GM19463 (cell line): ENCODE measurements around the gene ENPP6.
"Not testable (repeated sequence)": the region's sequence is repeated elsewhere in the genome, so short reads cannot be mapped to it uniquely, and the experiment has no call there.

ENCODE experiments used
- ATAC-seq: cut with Tn5 transposase; IDR thresholded peaks from one replicate; pipeline ENCODE4 v1.9.1; 2021; ENCODE audit warnings: mild to moderate bottlenecking, moderate library complexity; ENCODE audit not compliant: unreplicated experiment

Gene ENPP6

DNA sequence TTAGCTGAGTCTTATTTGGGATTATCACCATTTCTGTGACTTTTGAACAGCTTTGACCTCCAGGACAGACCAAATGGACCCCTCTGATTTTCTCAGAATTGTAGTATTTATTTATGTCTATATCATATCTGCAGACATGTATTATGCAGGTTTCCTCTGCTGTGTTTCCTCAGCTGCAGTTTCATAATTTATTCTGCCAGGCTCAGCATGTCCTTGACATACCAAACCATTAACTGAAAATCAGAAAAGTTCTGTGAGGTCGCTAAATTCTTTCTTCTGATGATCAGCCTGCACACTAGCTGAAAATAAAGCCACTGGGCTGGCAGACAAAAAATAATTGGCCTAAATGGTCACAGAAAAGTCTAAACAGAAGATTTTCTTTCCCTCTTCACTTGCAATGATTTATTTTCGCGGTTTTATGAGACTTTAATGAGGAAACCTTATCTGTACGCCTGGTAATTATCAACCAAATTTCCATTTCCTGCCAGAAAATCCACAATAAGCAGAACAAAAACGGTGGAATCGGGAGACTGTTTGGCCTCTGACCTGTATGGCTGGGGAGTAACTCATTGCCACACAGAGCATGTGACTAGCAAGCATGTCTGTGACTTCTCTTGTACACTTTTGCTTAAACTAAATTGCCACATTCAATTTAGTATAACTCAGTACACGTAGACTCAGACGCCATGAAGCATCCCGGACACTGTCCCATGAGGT is 150.9 kb downstream of the ENPP6 start:
- no peak for ATAC-seq

DNA sequence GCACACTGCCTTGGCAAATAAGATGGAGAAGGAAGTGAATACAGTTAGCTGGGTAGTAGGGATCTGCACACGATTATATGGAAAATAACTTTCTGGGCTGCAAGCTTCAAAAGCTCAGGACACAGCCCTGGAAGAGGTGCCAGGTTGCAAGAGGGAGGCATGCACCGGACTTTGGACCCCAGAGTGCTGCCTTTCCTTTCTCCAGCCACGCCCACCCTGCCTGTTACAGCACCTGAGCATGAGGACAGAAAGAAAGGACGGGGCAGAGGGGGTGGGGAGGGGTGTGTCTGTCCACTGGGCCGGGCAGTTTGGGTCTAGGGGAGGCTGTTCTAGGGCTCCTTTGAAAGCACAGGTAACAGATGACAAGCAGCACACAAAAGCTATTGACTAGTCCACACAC is 152.8 kb downstream of the ENPP6 start:
- ATAC-seq, result no peak

DNA sequence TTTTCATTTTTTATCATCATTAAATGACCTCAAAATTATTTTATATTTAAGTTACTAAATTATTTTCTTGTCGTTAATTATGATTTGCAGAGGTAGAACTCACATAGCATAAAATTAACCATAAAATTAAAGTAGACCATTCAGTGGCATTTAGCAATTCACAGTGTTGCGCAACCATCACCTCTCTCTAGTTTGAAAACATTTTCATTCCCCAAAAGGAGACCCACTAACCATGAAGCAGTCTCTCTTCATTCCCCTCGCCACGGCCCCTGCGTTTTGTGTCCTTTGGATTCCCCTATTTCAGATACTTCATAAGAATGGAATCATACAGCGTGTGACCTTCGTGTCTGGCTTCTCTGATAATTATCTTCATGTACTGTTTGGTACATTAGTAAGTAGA is 154.9 kb downstream of the ENPP6 start:
- no peak for ATAC-seq

DNA sequence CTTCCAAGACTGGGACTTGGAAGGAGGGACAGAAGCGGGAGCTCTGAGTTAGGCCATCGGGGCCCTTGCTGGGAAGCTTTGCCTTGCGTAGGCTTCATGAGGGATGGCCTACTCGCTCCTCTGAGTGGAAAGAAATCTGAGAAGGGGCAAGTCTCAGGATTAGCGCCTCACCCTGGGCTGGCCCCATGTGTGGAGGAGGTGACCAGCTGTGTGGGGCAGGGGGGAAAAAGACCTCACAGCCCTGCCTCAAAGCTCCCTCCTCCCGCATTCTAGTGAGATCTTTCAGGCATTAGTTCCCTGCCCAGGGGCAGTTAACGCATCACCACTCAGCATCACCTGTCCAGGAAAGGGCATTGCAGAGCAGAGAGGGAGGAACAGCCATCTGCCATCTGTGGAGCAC is 156.1 kb downstream of the ENPP6 start:
- ATAC-seq, result no peak

DNA sequence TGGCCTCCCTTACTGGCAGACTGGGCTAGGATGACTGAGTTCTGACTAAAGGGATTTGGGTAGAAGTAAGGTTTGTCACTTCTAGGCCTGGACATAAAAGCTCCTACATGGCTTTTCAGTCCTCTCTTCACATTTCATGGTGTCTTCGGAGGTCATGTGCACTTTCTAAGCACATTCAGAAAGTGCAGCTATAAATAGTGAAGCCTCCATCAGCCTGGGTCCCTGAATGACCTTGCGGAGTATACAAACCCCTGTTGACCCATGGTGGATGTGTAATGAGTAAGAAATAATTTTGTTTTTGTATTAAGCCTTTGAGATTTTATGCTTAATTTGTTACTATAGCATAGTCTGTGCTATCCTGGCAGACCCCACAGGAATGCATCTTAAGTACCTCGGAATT is 158.6 kb downstream of the ENPP6 start:
- no peak for ATAC-seq

DNA sequence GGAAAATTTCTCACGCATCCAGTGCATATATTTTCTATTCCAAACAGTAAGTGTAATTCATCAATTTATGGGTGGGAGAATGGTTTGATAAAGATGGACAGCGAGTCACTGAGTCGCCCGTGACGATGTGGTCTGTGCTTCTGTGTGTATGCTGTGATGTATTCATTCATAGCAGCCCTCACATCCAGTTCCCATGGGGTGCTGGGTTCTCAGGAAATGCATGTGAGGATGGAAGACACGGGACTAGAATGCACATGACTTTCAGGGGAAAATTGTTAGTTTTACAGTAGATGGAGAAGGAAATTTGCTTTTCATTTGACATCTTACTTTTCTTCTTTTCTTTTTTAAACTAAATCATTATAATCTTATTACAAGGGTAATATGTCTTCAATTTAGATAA is 159.6 kb downstream of the ENPP6 start:
- no peak for ATAC-seq

DNA sequence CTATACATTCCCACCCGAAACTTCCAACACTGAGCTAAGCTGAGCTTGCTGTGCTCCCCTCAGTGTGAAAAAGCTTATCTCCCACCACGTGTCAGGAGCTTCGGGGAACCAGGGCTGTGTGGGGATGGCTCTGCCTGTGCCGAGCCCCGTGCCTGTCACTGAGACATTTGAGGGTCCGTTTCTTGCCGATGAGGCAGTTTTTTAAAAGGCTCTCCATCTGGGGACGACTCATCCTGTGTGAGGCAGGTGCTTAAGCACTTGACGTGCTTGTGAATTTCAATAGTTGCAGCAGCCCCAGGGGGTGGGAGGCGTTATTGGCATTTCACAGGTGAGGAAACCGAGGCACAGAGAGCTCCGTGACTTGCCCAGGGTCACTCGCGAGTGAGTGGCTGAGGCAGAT is 160.8 kb downstream of the ENPP6 start:
- ATAC-seq, result no peak

DNA sequence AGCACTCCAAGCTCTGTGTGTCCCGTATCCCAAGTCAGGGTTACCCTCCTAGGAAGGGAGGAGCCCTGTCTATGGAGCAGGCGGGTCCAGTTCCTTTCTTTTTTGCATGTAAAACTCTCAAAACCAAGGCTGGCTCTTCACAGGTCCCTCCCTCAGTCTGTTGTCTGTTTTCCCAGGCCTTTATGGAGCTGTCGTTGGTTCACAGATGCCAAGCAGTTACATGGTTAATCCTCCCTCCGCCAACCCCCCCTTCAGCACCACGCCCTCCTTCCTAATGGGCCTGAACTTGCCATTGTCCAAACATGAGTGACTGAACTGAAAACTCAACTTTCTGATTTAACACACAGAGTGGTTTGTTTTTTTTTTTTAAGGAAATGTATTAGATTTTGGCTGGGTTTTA is 164.2 kb downstream of the ENPP6 start:
- no peak for ATAC-seq

DNA sequence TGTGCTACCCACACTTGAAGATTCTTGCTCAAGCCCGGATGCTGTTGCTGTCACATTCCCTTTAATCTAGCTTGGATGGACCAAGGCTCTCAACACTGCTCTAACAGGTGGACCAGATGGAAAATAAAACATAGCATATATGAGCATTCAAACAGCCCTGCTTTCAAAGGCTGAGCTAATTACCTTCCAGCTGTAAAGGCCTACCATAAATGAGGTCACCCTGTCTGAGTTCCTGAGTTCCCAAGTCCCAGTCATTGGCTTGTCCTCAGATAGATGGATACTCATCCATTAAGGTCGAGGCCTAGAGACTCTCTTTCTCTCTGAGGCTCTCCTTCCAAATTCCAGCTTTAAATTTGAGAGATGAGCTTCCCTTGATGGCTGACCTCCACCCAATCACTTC is 165.1 kb downstream of the ENPP6 start:
- ATAC-seq, result no peak

DNA sequence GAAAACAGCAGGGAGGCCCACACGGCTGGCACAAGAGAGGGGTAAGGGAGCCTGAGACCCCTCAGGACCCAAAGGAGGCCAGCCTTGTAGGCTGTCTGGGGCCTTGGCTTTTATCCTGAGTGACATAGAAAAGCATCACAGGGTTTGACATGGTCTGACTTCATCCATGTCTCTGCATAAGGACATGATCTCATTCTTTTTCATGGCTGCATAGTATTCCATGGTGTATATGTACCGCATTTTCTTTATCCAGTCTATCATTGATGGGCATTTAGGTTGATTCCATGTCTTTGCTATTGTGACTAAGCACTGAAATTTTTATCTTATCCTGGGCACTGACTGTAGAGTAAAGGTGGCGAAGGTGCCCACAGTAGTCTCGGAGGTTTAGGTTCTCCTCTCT is 166.4 kb downstream of the ENPP6 start:
- ATAC-seq, result not testable (repeated sequence)

DNA sequence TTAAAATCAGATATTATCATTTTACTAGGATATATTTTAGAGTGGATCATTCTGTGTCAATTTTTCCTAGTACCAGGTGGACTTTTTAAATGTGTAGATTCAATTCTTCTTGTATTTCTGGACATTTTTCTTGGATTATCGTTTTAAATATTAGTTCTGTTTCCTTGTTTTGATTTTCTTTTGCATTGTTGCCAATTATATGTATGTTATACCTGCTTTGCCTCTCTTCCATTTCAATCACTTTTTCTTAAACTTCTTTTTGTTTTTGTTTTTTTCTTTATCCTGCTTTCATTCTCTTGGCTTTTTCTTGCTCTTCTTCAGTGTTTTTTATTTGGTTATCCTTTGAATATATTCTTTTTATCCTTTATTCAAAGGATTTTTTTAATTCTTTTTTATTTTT is 171.5 kb downstream of the ENPP6 start:
- ATAC-seq, result no peak

DNA sequence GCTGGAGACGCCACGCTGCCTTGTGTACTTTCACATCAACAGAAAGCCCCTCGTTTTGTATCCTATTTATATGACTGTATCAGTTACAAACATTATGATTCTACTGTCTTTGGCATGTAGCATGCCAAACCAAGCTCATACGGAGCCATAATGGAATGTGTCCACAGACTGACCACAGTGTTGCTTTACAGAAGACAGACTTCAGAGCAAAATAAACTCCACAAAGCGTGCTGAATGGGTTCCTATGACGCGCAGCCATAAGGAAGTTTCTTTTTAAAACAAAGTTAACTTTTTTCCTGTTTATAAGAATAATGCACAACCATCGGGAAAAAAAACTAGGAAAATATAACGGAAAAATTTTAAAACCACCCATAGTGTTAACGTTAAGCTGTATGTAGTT is 176.5 kb downstream of the ENPP6 start:
- ATAC-seq, result no peak

DNA sequence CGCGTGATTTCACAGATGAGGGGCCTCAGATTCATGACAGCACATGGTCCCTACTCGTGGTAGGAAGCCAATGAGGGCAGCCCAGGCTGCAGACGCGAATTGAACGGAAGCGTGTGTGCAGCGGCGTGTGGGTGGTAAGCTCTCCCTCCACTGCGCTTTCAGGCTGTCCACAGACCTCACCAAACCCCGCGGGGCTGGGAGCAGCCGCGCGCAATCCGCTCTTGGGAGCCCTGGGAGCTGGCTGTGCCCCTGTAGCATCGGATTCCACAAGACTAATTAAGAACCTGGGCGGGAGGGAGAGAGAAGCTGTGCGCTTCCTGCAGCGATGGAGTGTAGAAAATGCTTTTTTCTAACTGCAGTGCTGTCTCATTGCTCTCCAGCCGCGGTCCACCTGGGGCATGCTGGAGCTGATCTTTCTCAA is 177.7 kb downstream of the ENPP6 start:
- ATAC-seq, result no peak
